GM18873 (cell line): Measurements from ENCODE around the gene PGRMC1.
A peak's percentile ranks its signal among the peaks of the same experiment; 100 is the strongest.
"Not testable (repeated sequence)": the region's sequence is repeated elsewhere in the genome, so short reads cannot be mapped to it uniquely, and the experiment has no call there.

Source experiments
- ATAC-seq: cut with Tn5 transposase; IDR thresholded peaks from one replicate; pipeline ENCODE4 v1.9.1; 2021; ENCODE audit warnings: mild to moderate bottlenecking, moderate library complexity, moderate number of reproducible peaks; ENCODE audit not compliant: unreplicated experiment, low FRiP score

PGRMC1 gene

GRCh38 chrX:119235872-119236622 lies at the start of gene PGRMC1:
Gene PGRMC1 (plus strand): TSS chrX:119236285. CDS start chrX:119236364, 79 bp downstream.
- ATAC-seq: peak; percentile 91

GRCh38 chrX:119186763-119187162 lies 49.3 kb upstream of the PGRMC1 start:
- ATAC-seq: no peak

- ATAC-seq: no peak
Observed at GRCh38 chrX:119187298-119187697, 48.8 kb upstream of the PGRMC1 start.

- no peak for ATAC-seq
Observed at GRCh38 chrX:119189115-119189514, 47.0 kb upstream of the PGRMC1 start.

GRCh38 chrX:119189595-119189994 lies 46.5 kb upstream of the PGRMC1 start:
- no peak for ATAC-seq

GRCh38 chrX:119190091-119190681 lies 45.9 kb upstream of the PGRMC1 start:
- ATAC-seq: no peak

- ATAC-seq: no peak
Observed at GRCh38 chrX:119190831-119191230, 45.3 kb upstream of the PGRMC1 start.

- ATAC-seq: no peak
Observed at GRCh38 chrX:119194621-119195020, 41.5 kb upstream of the PGRMC1 start.

GRCh38 chrX:119201570-119201969 lies 34.5 kb upstream of the PGRMC1 start:
- no peak for ATAC-seq

- ATAC-seq: no peak
Observed at GRCh38 chrX:119206203-119206602, 29.9 kb upstream of the PGRMC1 start.

- ATAC-seq: not testable (repeated sequence)
Observed at GRCh38 chrX:119207483-119207882, 28.6 kb upstream of the PGRMC1 start.

GRCh38 chrX:119208401-119209057 lies 27.6 kb upstream of the PGRMC1 start:
- ATAC-seq: no peak

- not testable (repeated sequence) for ATAC-seq
Observed at GRCh38 chrX:119210931-119211648, 25.0 kb upstream of the PGRMC1 start.

- ATAC-seq: no peak
Observed at GRCh38 chrX:119211649-119212014, 24.5 kb upstream of the PGRMC1 start.

- ATAC-seq: no peak
Observed at GRCh38 chrX:119218198-119218597, 17.9 kb upstream of the PGRMC1 start.

GRCh38 chrX:119222932-119223331 lies 13.2 kb upstream of the PGRMC1 start:
- ATAC-seq: no peak

- ATAC-seq: no peak
Observed at GRCh38 chrX:119223783-119224182, 12.3 kb upstream of the PGRMC1 start.

- no peak for ATAC-seq
Observed at GRCh38 chrX:119226446-119226845, 9.6 kb upstream of the PGRMC1 start.

- no peak for ATAC-seq
Observed at GRCh38 chrX:119228512-119229252, 7.4 kb upstream of the PGRMC1 start.

- ATAC-seq: no peak
Observed at GRCh38 chrX:119229253-119229615, 6.9 kb upstream of the PGRMC1 start.
